Ovary (tissue), 9 donors: ENCODE results near the gene VPS13C. TPM values are rescaled to one million over a fixed set of nuclear protein-coding genes. Genes with fewer than 3 reads are reported as not detected.

Source experiments
- DNase-seq, 5 donors: peaks; one replicate each; pipeline ENCODE4 v3.0.0-alpha.2; 2019 to 2020
- H3K27ac ChIP-seq, 2 donors: fragments of 200-600 bp; one replicate each; pipeline versions ENCODE4 v1.5.1 to v1.8.0; 2019 to 2022
- H3K27me3 ChIP-seq: fragments of 200-600 bp; one replicate; pipeline ENCODE4 v1.8.0; 2022
- H3K36me3 ChIP-seq: fragments of 200-600 bp; sonication (generic); one replicate; pipeline ENCODE4 v1.5.1; 2019
- H3K4me1 ChIP-seq: one replicate; pipeline ENCODE4 v1.8.1; 2013; ENCODE audit warnings: mild to moderate bottlenecking, moderate library complexity; ENCODE audit not compliant: insufficient read depth
- H3K4me3 ChIP-seq: fragments of 200-600 bp; sonication (generic); one replicate; pipeline ENCODE4 v1.5.1; 2017
- H3K9me3 ChIP-seq, 2 donors: fragments of 200-600 bp in 1 of 2; sonication (generic) in 1 of 2; one replicate each; pipeline versions ENCODE4 v1.5.1 to v1.8.1; 2013 to 2019; ENCODE audit warnings: mild to moderate bottlenecking in 1 of 2, moderate library complexity in 1 of 2
- CTCF ChIP-seq, 3 donors: fragments of 450-650 bp in 2 of 3; fragments of 200-600 bp in 1 of 3; IDR thresholded peaks; one replicate each; pipeline versions ENCODE4 v1.5.1 to v1.8.0; 2016 to 2022; ENCODE audit warnings: antibody characterized with exemption in 3 of 3, mild to moderate bottlenecking in 1 of 3
- EP300 ChIP-seq: sonication (generic); formaldehyde crosslinking; IDR thresholded peaks from one replicate; pipeline ENCODE4 v1.6.1; 2017; ENCODE audit warnings: antibody characterized with exemption
- POLR2A ChIP-seq: fragments of 450-650 bp; IDR thresholded peaks from one replicate; pipeline ENCODE4 v1.6.1; 2017; ENCODE audit warnings: antibody characterized with exemption, mild to moderate bottlenecking, moderate library complexity
- WGBS, 3 donors: extraction: QIAGEN DNeasy Blood & Tissue Kit in 1 of 3; methylation state at CpG; one replicate each; pipeline versions ENCODE4 v1.1.5 to v1.1.7; 2013 to 2017; 5-methylcytosine and 5-hydroxymethylcytosine counted together
- intact Hi-C, 4 donors: fragments of 100-400 bp; cut with DNase I; formaldehyde crosslinking; loops; one replicate each; pipeline versions ENCODE4 v1.11.0 to v1.15.1; 2022 to 2023
- polyA plus RNA-seq, 2 donors: library from polyadenylated mRNA; stranded (reverse); fragments of 200-250 nt in 1 of 2; fragments of 350-450 nt in 1 of 2; fragmentation: Illumina TruSeq in 1 of 2; extraction: RNeasy Lipid Tissue Mini Kit (QIAGEN cat#74804) in 1 of 2; gene quantifications; one replicate each; pipeline ENCODE4 v1.2.3, GENCODE V29; 2013 to 2014
- total RNA-seq, 7 donors: library from RNA; depleted of rRNA in 2 of 7; stranded (reverse); fragments of >200 nt in 2 of 7; fragmentation: NEBNext Ultra II Directional in 3 of 7; extraction: Animal tissue kit (Norgen Biotek cat#: 25700) in 3 of 7; gene quantifications; one replicate each; pipeline versions ENCODE4 v1.1.0 to v1.2.4, GENCODE V29; 2016 to 2023
- donor health status: DM: no; HTN: no; CAD: no; lungs with moderate emphysema.
- donor health status: DM: no; HTN: no; CAD: no.
- donor health status: Bipolar disorder and iron deficiency.
- donor health status: DM: yes; HTN: yes; CAD: no.
- donor health status: DM: no; HTN: no; CAD: no.
- donor health status: DM: yes; HTN: yes; CAD: no.

The VPS13C gene
- total and polyA plus RNA-seq, 9 donors: 19.4 to 78.1 (median 68.4) TPM

- no peak overlapping the region for H3K4me3 ChIP-seq
- no peaks in the 10 kb centered on the region for H3K4me1 ChIP-seq
- intact Hi-C loops: no loop called here
- no peaks in the 10 kb centered on the region for H3K36me3 ChIP-seq
- no peak overlapping the region for H3K27ac ChIP-seq
- DNase-seq: no peak
- H3K9me3 ChIP-seq: no peaks in the 10 kb centered on the region
- H3K27me3 ChIP-seq: no peaks in the 10 kb centered on the region
- TF ChIP-seq POLR2A (no peak), EP300 (no peak), CTCF (IDR thresholded peaks at IDR 0.05) (no peak)
- WGBS, 3 donors: 85 to 92% (median 89%) methylated on average over 1 of the region's 1 CpG
Measured at GRCh38 chr15:61921093-61921492, 139.2 kb downstream of the VPS13C start.

- TF ChIP-seq EP300 (no peak), POLR2A (no peak), CTCF (IDR thresholded peaks at IDR 0.05) (no peak)
- H3K4me3 ChIP-seq: no peak overlapping the region
- no peak for DNase-seq
- 91 to 98% (median 95%) methylated on average over 1 of the region's 1 CpG for WGBS, 3 donors
- no peak overlapping the region for H3K27ac ChIP-seq
- H3K36me3 ChIP-seq: no peaks in the 10 kb centered on the region
- intact Hi-C loops: no loop called here
- H3K4me1 ChIP-seq: no peaks in the 10 kb centered on the region
- no peaks in the 10 kb centered on the region for H3K9me3 ChIP-seq
- H3K27me3 ChIP-seq: no peaks in the 10 kb centered on the region
Measured at GRCh38 chr15:61917457-61917856, 142.8 kb downstream of the VPS13C start.

GRCh38 chr15:61916104-61916503 lies 144.1 kb downstream of the VPS13C start:
- H3K27me3 ChIP-seq: no peaks in the 10 kb centered on the region
- no peak overlapping the region for H3K27ac ChIP-seq
- H3K4me1 ChIP-seq: no peaks in the 10 kb centered on the region
- no peak for DNase-seq
- no peak overlapping the region for H3K4me3 ChIP-seq
- intact Hi-C loops: no loop called here
- no peaks in the 10 kb centered on the region for H3K9me3 ChIP-seq
- 84 to 92% (median 86%) methylated on average over 2 of the region's 2 CpGs for WGBS, 3 donors
- no peak for TF ChIP-seq CTCF (IDR thresholded peaks at IDR 0.05)
- TF ChIP-seq POLR2A: no peak
- TF ChIP-seq EP300: no peak
- H3K36me3 ChIP-seq: no peaks in the 10 kb centered on the region

GRCh38 chr15:61915640-61916039 lies 144.6 kb downstream of the VPS13C start:
- Histone ChIP-seq H3K4me1 (no peaks in the 10 kb centered on the region), H3K9me3 (no peaks in the 10 kb centered on the region), H3K36me3 (no peaks in the 10 kb centered on the region), H3K4me3 (no peak overlapping the region), H3K27me3 (no peaks in the 10 kb centered on the region), H3K27ac (no peak overlapping the region)
- no peak for DNase-seq
- 96 to 97% (median 96%) methylated on average over 9 of the region's 9 CpGs for WGBS, 3 donors
- intact Hi-C loops: no loop called here
- TF ChIP-seq CTCF (IDR thresholded peaks at IDR 0.05) (no peak), EP300 (no peak), POLR2A (no peak)
